Caco-2 (cell line): ENCODE data around the gene CAND2. TPM values are rescaled to one million over a fixed set of nuclear protein-coding genes. Genes with fewer than 3 reads are reported as not detected.

Experiments used
- BruUV-seq: library from RNA; stranded (reverse); fragments of 400-500 nt; replicated peaks from 2 replicates; lab custom pipeline; 2021; lab: Mats Ljungman, UMichigan
- CTCF ChIA-PET: fragments of 300-600 bp; sonication (Branson Sonifier 250); formaldehyde crosslinking; loops from one replicate; lab custom pipeline; 2022; ENCODE audit warnings: antibody characterized with exemption; lab: Charles Lee
- POLR2A ChIA-PET: fragments of 300-600 bp; sonication (Branson Sonifier 250); formaldehyde crosslinking; loops from one replicate; lab custom pipeline; 2022; ENCODE audit warnings: antibody characterized with exemption; lab: Charles Lee
- DNase-seq, 2 experiments: peaks; one replicate each; pipeline versions ENCODE4 v3.0.0 to v3.0.0-alpha.2; 2020 to 2022
- H3K27me3 ChIP-seq: replicated peaks from 2 replicates; pipeline ENCODE4 v1.6.0; 2011; ENCODE audit warnings: low read length; ENCODE audit not compliant: control insufficient read depth, insufficient read depth
- H3K36me3 ChIP-seq: 2 replicates; pipeline ENCODE4 v1.5.1; 2011; ENCODE audit warnings: low read length; ENCODE audit not compliant: control insufficient read depth, insufficient read depth
- H3K4me1 ChIP-seq: fragments of 250-450 bp; sonication (Bioruptor Pico); 2 replicates; pipeline ENCODE4 v1.5.1; 2020; ENCODE audit warnings: mild to moderate bottlenecking
- H3K4me3 ChIP-seq: 2 replicates; pipeline ENCODE4 v1.5.1; 2011; ENCODE audit warnings: low read depth, mild to moderate bottlenecking, control low read depth, low read length
- H3K9me3 ChIP-seq: fragments of 250-450 bp; sonication (Bioruptor Pico); 2 replicates; pipeline ENCODE4 v1.5.1; 2020; ENCODE audit warnings: mild to moderate bottlenecking, moderate library complexity
- H3K27ac Mint-ChIP-seq: one replicate; pipeline ENCODE4 v1.8.0; 2022; ENCODE audit warnings: mixed read lengths; ENCODE audit not compliant: unreplicated experiment
- H3K27me3 Mint-ChIP-seq: one replicate; pipeline ENCODE4 v1.8.0; 2022; ENCODE audit warnings: mixed read lengths; ENCODE audit not compliant: insufficient read depth, unreplicated experiment
- H3K36me3 Mint-ChIP-seq: one replicate; pipeline ENCODE4 v1.8.0; 2022; ENCODE audit warnings: mild to moderate bottlenecking, mixed read lengths; ENCODE audit not compliant: insufficient read depth, unreplicated experiment
- H3K4me1 Mint-ChIP-seq: one replicate; pipeline ENCODE4 v1.8.0; 2022; ENCODE audit warnings: low read depth, mixed read lengths; ENCODE audit not compliant: unreplicated experiment
- H3K4me3 Mint-ChIP-seq: one replicate; pipeline ENCODE4 v1.8.0; 2022; ENCODE audit warnings: mild to moderate bottlenecking, moderate library complexity, mixed read lengths; ENCODE audit not compliant: unreplicated experiment
- H3K9me3 Mint-ChIP-seq: one replicate; pipeline ENCODE4 v1.8.0; 2022; ENCODE audit warnings: mixed read lengths; ENCODE audit not compliant: unreplicated experiment
- intact Hi-C: fragments of 100-400 bp; cut with micrococcal nuclease; formaldehyde crosslinking; loops from one replicate; pipeline ENCODE4 v1.10.0; 2022; ENCODE audit not compliant: unreplicated experiment
- total RNA-seq: library from RNA; stranded (reverse); gene quantifications from 2 replicates; pipeline ENCODE4 v1.2.3, GENCODE V29; 2022
- TF ChIP-seq, protein P1 (sequence below), 2 experiments: fragments of 200-600 bp in 1 of 2; IDR thresholded peaks; 1 replicate in 1 of 2; 2 replicates in 1 of 2; pipeline versions ENCODE4 v1.5.1 to v1.8.0; 2011 to 2022; ENCODE audit warnings: antibody characterized with exemption in 1 of 2, control low read depth in 1 of 2, inconsistent platforms in 1 of 2, low read depth in 1 of 2, low read length in 1 of 2, mild to moderate bottlenecking in 1 of 2, moderate library complexity in 1 of 2; ENCODE audit not compliant: insufficient read depth in 1 of 2, severe bottlenecking in 1 of 2, unreplicated experiment in 1 of 2

The CAND2 gene
- total RNA-seq, 1 experiment from 2014 or later: not detected

GRCh38 chr3:12755754-12756153 is 40.7 kb upstream of the CAND2 start:
- BruUV-seq: no TSS peak
- CTCF ChIA-PET: no interaction called here

GRCh38 chr3:12756175-12756574 is 40.3 kb upstream of the CAND2 start:
- H3K27ac Mint-ChIP-seq: no peak overlapping the region
- H3K36me3 Mint-ChIP-seq: no peaks in the 10 kb centered on the region
- H3K4me1 Mint-ChIP-seq: peaks cover 15% of the 10 kb centered on the region
- no peak overlapping the region for H3K4me3 ChIP-seq
- CTCF ChIA-PET: no interaction called here
- no peaks in the 10 kb centered on the region for H3K27me3 ChIP-seq
- no TSS peak for BruUV-seq
- DNase-seq: no peak
- H3K4me1 ChIP-seq: peaks cover 26% of the 10 kb centered on the region
- H3K27me3 Mint-ChIP-seq: no peaks in the 10 kb centered on the region
- H3K36me3 ChIP-seq: no peaks in the 10 kb centered on the region
- intact Hi-C loops: no loop called here
- H3K9me3 ChIP-seq: no peaks in the 10 kb centered on the region
- no peaks in the 10 kb centered on the region for H3K9me3 Mint-ChIP-seq
- no peak overlapping the region for H3K4me3 Mint-ChIP-seq
- POLR2A ChIA-PET: no interaction called here
- TF ChIP-seq, protein P1, sequence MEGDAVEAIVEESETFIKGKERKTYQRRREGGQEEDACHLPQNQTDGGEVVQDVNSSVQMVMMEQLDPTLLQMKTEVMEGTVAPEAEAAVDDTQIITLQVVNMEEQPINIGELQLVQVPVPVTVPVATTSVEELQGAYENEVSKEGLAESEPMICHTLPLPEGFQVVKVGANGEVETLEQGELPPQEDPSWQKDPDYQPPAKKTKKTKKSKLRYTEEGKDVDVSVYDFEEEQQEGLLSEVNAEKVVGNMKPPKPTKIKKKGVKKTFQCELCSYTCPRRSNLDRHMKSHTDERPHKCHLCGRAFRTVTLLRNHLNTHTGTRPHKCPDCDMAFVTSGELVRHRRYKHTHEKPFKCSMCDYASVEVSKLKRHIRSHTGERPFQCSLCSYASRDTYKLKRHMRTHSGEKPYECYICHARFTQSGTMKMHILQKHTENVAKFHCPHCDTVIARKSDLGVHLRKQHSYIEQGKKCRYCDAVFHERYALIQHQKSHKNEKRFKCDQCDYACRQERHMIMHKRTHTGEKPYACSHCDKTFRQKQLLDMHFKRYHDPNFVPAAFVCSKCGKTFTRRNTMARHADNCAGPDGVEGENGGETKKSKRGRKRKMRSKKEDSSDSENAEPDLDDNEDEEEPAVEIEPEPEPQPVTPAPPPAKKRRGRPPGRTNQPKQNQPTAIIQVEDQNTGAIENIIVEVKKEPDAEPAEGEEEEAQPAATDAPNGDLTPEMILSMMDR (IDR thresholded peaks at IDR 0.05; ENCODE audit: insufficient read depth in 1 of 2, low read depth in 1 of 2, low read length in 1 of 2, severe bottlenecking in 1 of 2, unreplicated experiment in 1 of 2): no peak

More at GRCh38 chr3:12755754-12756153, 40.7 kb upstream of the CAND2 start:
- Mint-ChIP-seq H3K9me3 (no peaks in the 10 kb centered on the region), H3K4me1 (peaks cover 15% of the 10 kb centered on the region), H3K36me3 (no peaks in the 10 kb centered on the region), H3K27ac (no peak overlapping the region), H3K4me3 (no peak overlapping the region), H3K27me3 (no peaks in the 10 kb centered on the region)
- POLR2A ChIA-PET: no interaction called here
- Histone ChIP-seq H3K4me3 (no peak overlapping the region), H3K36me3 (no peaks in the 10 kb centered on the region), H3K4me1 (peaks cover 26% of the 10 kb centered on the region), H3K27me3 (no peaks in the 10 kb centered on the region), H3K9me3 (no peaks in the 10 kb centered on the region)
- TF ChIP-seq, protein P1 (IDR thresholded peaks at IDR 0.05; ENCODE audit: insufficient read depth in 1 of 2, low read depth in 1 of 2, low read length in 1 of 2, severe bottlenecking in 1 of 2, unreplicated experiment in 1 of 2): no peak
- intact Hi-C loops: no loop called here
- DNase-seq: no peak

GRCh38 chr3:12756635-12757034 is 39.8 kb upstream of the CAND2 start:
- DNase-seq: no peak
- H3K4me3 ChIP-seq: no peak overlapping the region
- BruUV-seq: no TSS peak
- TF ChIP-seq, protein P1 (IDR thresholded peaks at IDR 0.05; ENCODE audit: insufficient read depth in 1 of 2, low read depth in 1 of 2, low read length in 1 of 2, severe bottlenecking in 1 of 2, unreplicated experiment in 1 of 2): no peak
- peaks cover 26% of the 10 kb centered on the region for H3K4me1 ChIP-seq
- ChIA-PET POLR2A (no interaction called here), CTCF (no interaction called here)
- H3K9me3 ChIP-seq: no peaks in the 10 kb centered on the region
- intact Hi-C loops: no loop called here
- Mint-ChIP-seq H3K27ac (no peak overlapping the region), H3K4me1 (peaks cover 15% of the 10 kb centered on the region), H3K36me3 (no peaks in the 10 kb centered on the region), H3K27me3 (no peaks in the 10 kb centered on the region), H3K4me3 (no peak overlapping the region), H3K9me3 (no peaks in the 10 kb centered on the region)
- no peaks in the 10 kb centered on the region for H3K27me3 ChIP-seq
- no peaks in the 10 kb centered on the region for H3K36me3 ChIP-seq
